Astrocyte (in vitro differentiated cells and primary cell): ENCODE measurements around the gene ZNF804B. TPM values are rescaled to one million over a fixed set of nuclear protein-coding genes. Genes with fewer than 3 reads are reported as not detected.

Source experiments
- DNase-seq: peaks from one replicate; pipeline ENCODE4 v3.0.0-alpha.2; 2010; ENCODE audit warnings: low read depth
- FAIRE-seq: peaks from 2 replicates; lab custom pipeline; 2011; peaks lifted over from hg19 to GRCh38; lab: Jason Lieb, UNC
- H2AFZ ChIP-seq: 2 replicates; pipeline ENCODE4 v1.6.0; 2012; ENCODE audit warnings: low read depth, low read length, inconsistent platforms
- H3K27ac ChIP-seq: 2 replicates; pipeline ENCODE4 v1.5.1; 2011; ENCODE audit warnings: low read depth, low read length, inconsistent platforms
- H3K27me3 ChIP-seq: 2 replicates; pipeline ENCODE4 v1.6.0; 2011; ENCODE audit warnings: low read length, inconsistent platforms; ENCODE audit not compliant: insufficient read depth
- H3K36me3 ChIP-seq: 2 replicates; pipeline ENCODE4 v1.5.1; 2011; ENCODE audit warnings: low read length, inconsistent platforms; ENCODE audit not compliant: insufficient read depth
- H3K4me1 ChIP-seq: 2 replicates; pipeline ENCODE4 v1.5.1; 2011; ENCODE audit warnings: low read length, inconsistent platforms; ENCODE audit not compliant: insufficient read depth
- H3K4me2 ChIP-seq: 2 replicates; pipeline ENCODE4 v1.6.0; 2012; ENCODE audit warnings: low read length, inconsistent platforms
- H3K4me3 ChIP-seq: 2 replicates; pipeline ENCODE4 v1.5.1; 2011; ENCODE audit warnings: low read depth, mild to moderate bottlenecking, low read length, inconsistent platforms; ENCODE audit not compliant: insufficient read depth
- H3K79me2 ChIP-seq: 2 replicates; pipeline ENCODE4 v1.6.0; 2012; ENCODE audit warnings: mild to moderate bottlenecking, low read length, inconsistent platforms; ENCODE audit not compliant: insufficient read depth
- H3K9ac ChIP-seq: 2 replicates; pipeline ENCODE4 v1.6.0; 2012; ENCODE audit warnings: mild to moderate bottlenecking, low read length, inconsistent platforms
- H3K9me3 ChIP-seq: 2 replicates; pipeline ENCODE4 v1.5.1; 2012; ENCODE audit warnings: low read depth, mild to moderate bottlenecking, low read length, inconsistent platforms; ENCODE audit not compliant: insufficient read depth
- H4K20me1 ChIP-seq: 2 replicates; pipeline ENCODE4 v1.6.0; 2012; ENCODE audit warnings: low read length, inconsistent platforms; ENCODE audit not compliant: insufficient read depth
- H3K27ac Mint-ChIP-seq: one replicate; pipeline ENCODE4 v1.8.0; 2021; ENCODE audit warnings: mild to moderate bottlenecking, mixed read lengths; ENCODE audit not compliant: unreplicated experiment
- H3K27me3 Mint-ChIP-seq: one replicate; pipeline ENCODE4 v1.8.0; 2021; ENCODE audit warnings: low read depth, mixed read lengths; ENCODE audit not compliant: unreplicated experiment
- H3K36me3 Mint-ChIP-seq: one replicate; pipeline ENCODE4 v1.8.0; 2021; ENCODE audit warnings: low read depth, mixed read lengths; ENCODE audit not compliant: unreplicated experiment
- H3K4me1 Mint-ChIP-seq: one replicate; pipeline ENCODE4 v1.8.0; 2021; ENCODE audit warnings: low read depth, mixed read lengths; ENCODE audit not compliant: unreplicated experiment
- H3K4me3 Mint-ChIP-seq: one replicate; pipeline ENCODE4 v1.8.0; 2021; ENCODE audit warnings: mild to moderate bottlenecking, moderate library complexity, mixed read lengths; ENCODE audit not compliant: unreplicated experiment
- H3K9me3 Mint-ChIP-seq: one replicate; pipeline ENCODE4 v1.8.0; 2021; ENCODE audit warnings: mild to moderate bottlenecking, mixed read lengths; ENCODE audit not compliant: unreplicated experiment
- CTCF ChIP-seq: IDR thresholded peaks from 2 replicates; pipeline ENCODE4 v1.5.1; 2011; ENCODE audit warnings: low read depth, mild to moderate bottlenecking, inconsistent platforms, low read length, moderate library complexity; ENCODE audit not compliant: insufficient read depth
- EZH2 ChIP-seq: IDR thresholded peaks from 2 replicates; pipeline ENCODE4 v1.6.1; 2012; ENCODE audit warnings: mild to moderate bottlenecking, low read length, inconsistent platforms; ENCODE audit not compliant: insufficient read depth
- total RNA-seq: library from RNA; stranded (reverse); gene quantifications from 2 replicates; pipeline ENCODE4 v1.2.1, GENCODE V29; 2021

The ZNF804B gene
- total RNA-seq, 1 donor from 2014 or later = not detected

- Mint-ChIP-seq H3K9me3 (no peaks in the 10 kb centered on the region), H3K27me3 (peaks cover 3% of the 10 kb centered on the region), H3K27ac (no peak overlapping the region), H3K36me3 (no peaks in the 10 kb centered on the region), H3K4me3 (no peak overlapping the region), H3K4me1 (peaks cover 2% of the 10 kb centered on the region)
- Histone ChIP-seq H3K27ac (no peak overlapping the region), H3K9ac (no peak overlapping the region), H4K20me1 (no peaks in the 10 kb centered on the region), H3K9me3 (no peaks in the 10 kb centered on the region), H2AFZ (no peak overlapping the region), H3K4me3 (no peak overlapping the region), H3K4me2 (no peak overlapping the region), H3K79me2 (no peaks in the 10 kb centered on the region), H3K4me1 (no peaks in the 10 kb centered on the region), H3K27me3 (no peaks in the 10 kb centered on the region), H3K36me3 (no peaks in the 10 kb centered on the region)
- DNase-seq = no peak
- FAIRE-seq = no peak
- TF ChIP-seq CTCF (no peak), EZH2 (no peak)
These were observed 575.3 kb downstream of the ZNF804B start for GRCh38 chr7:89334797-89335196.

- H3K9me3 ChIP-seq = no peaks in the 10 kb centered on the region
- no peak for DNase-seq
- H3K9ac ChIP-seq = no peak overlapping the region
- H3K79me2 ChIP-seq = no peaks in the 10 kb centered on the region
- no peaks in the 10 kb centered on the region for H3K27me3 ChIP-seq
- Mint-ChIP-seq H3K4me3 (no peak overlapping the region), H3K36me3 (no peaks in the 10 kb centered on the region), H3K4me1 (peaks cover 2% of the 10 kb centered on the region), H3K9me3 (no peaks in the 10 kb centered on the region), H3K27ac (no peak overlapping the region), H3K27me3 (peaks cover 3% of the 10 kb centered on the region)
- no peak overlapping the region for H3K27ac ChIP-seq
- no peak for TF ChIP-seq CTCF
- H3K4me3 ChIP-seq = no peak overlapping the region
- H3K4me2 ChIP-seq = no peak overlapping the region
- no peaks in the 10 kb centered on the region for H3K36me3 ChIP-seq
- FAIRE-seq = no peak
- H2AFZ ChIP-seq = no peak overlapping the region
- no peaks in the 10 kb centered on the region for H3K4me1 ChIP-seq
- no peaks in the 10 kb centered on the region for H4K20me1 ChIP-seq
These were observed 576.0 kb downstream of the ZNF804B start for GRCh38 chr7:89335490-89335889.

GRCh38 chr7:89336121-89336520 is 576.6 kb downstream of the ZNF804B start:
- no peak for FAIRE-seq
- H3K36me3 ChIP-seq = no peaks in the 10 kb centered on the region
- no peaks in the 10 kb centered on the region for H3K9me3 ChIP-seq
- Mint-ChIP-seq H3K27ac (no peak overlapping the region), H3K27me3 (peaks cover 3% of the 10 kb centered on the region), H3K4me1 (peaks cover 2% of the 10 kb centered on the region), H3K9me3 (no peaks in the 10 kb centered on the region), H3K4me3 (no peak overlapping the region), H3K36me3 (no peaks in the 10 kb centered on the region)
- H3K4me2 ChIP-seq = no peak overlapping the region
- no peak overlapping the region for H3K9ac ChIP-seq
- H3K27ac ChIP-seq = no peak overlapping the region
- no peak for DNase-seq
- H4K20me1 ChIP-seq = no peaks in the 10 kb centered on the region
- TF ChIP-seq EZH2 (no peak), CTCF (no peak)
- H3K79me2 ChIP-seq = no peaks in the 10 kb centered on the region
- H3K4me1 ChIP-seq = no peaks in the 10 kb centered on the region
- no peak overlapping the region for H2AFZ ChIP-seq
- no peak overlapping the region for H3K4me3 ChIP-seq
- no peaks in the 10 kb centered on the region for H3K27me3 ChIP-seq
